Thyroid gland (tissue), 4 donors: ENCODE measurements around the gene HSPA8. TPM values are rescaled to one million over a fixed set of nuclear protein-coding genes. Genes with fewer than 3 reads are reported as not detected.

ENCODE experiments used
- DNase-seq, 2 donors: peaks; one replicate each; pipeline ENCODE4 v3.0.0-alpha.2; 2019
- H3K27ac ChIP-seq, 3 donors: fragments of 200-600 bp; sonication (generic); 1 replicate in 2 of 3; 2 replicates in 1 of 3; pipeline ENCODE4 v1.5.1; 2016 to 2019; ENCODE audit warnings: mild to moderate bottlenecking in 1 of 3, moderate library complexity in 1 of 3
- H3K27me3 ChIP-seq: fragments of 200-600 bp; sonication (generic); one replicate; pipeline ENCODE4 v1.5.1; 2019
- H3K36me3 ChIP-seq, 2 donors: fragments of 200-600 bp; sonication (generic); one replicate each; pipeline ENCODE4 v1.5.1; 2016 to 2019
- H3K4me1 ChIP-seq, 2 donors: fragments of 200-600 bp; sonication (generic); one replicate each; pipeline ENCODE4 v1.5.1; 2017 to 2019
- H3K4me3 ChIP-seq, 3 donors: fragments of 200-600 bp; sonication (generic); replicated peaks in 1 of 3; 1 replicate in 2 of 3; 2 replicates in 1 of 3; pipeline ENCODE4 v1.5.1; 2016; ENCODE audit warnings: mild to moderate bottlenecking in 1 of 3
- H3K9me3 ChIP-seq: fragments of 200-600 bp; sonication (generic); one replicate; pipeline ENCODE4 v1.5.1; 2017
- POLR2A ChIP-seq, 2 donors: fragments of 450-650 bp; IDR thresholded peaks; one replicate each; pipeline ENCODE4 v1.6.1; 2017; ENCODE audit warnings: antibody characterized with exemption in 2 of 2, mild to moderate bottlenecking in 2 of 2, moderate library complexity in 1 of 2
- WGBS, 2 donors: methylation state at CpG; one replicate each; pipeline ENCODE4 v1.1.5; 2017; 5-methylcytosine and 5-hydroxymethylcytosine counted together
- intact Hi-C: fragments of 100-400 bp; cut with DNase I; formaldehyde crosslinking; loops from one replicate; pipeline ENCODE4 v1.15.1; 2023
- total RNA-seq, 4 donors: library from RNA; depleted of rRNA; stranded (reverse); fragments of >200 nt; gene quantifications; one replicate each; pipeline ENCODE4 v1.2.3, GENCODE V29; 2016
- TF ChIP-seq, protein P1 (sequence below), 6 experiments: fragments of 200-600 bp in 3 of 6; fragments of 450-650 bp in 3 of 6; sonication (generic) in 3 of 6; IDR thresholded peaks; one replicate each; pipeline ENCODE4 v1.5.1; 2016 to 2019; ENCODE audit warnings: antibody characterized with exemption in 6 of 6, mild to moderate bottlenecking in 2 of 6, inconsistent platforms in 1 of 6, moderate library complexity in 1 of 6

The HSPA8 gene
- total RNA-seq, 4 donors from 2014 or later, result 641 to 1,030 (median 860) TPM

GRCh38 chr11:123083623-123084029 is 21.7 kb upstream of the HSPA8 start:
- Histone ChIP-seq H3K4me1 (peaks cover 0 to 10% of the 10 kb centered on the region in 2 donors), H3K9me3 (no peaks in the 10 kb centered on the region), H3K27ac (peak overlapping the region in 2 of 3 donors; percentile 6 to 56), H3K27me3 (no peaks in the 10 kb centered on the region), H3K4me3 (no peak overlapping the region), H3K36me3 (no peaks in the 10 kb centered on the region)
- intact Hi-C loops, result no loop called here
- no peak for TF ChIP-seq POLR2A (IDR thresholded peaks at IDR 0.05)
- TF ChIP-seq, protein P1, sequence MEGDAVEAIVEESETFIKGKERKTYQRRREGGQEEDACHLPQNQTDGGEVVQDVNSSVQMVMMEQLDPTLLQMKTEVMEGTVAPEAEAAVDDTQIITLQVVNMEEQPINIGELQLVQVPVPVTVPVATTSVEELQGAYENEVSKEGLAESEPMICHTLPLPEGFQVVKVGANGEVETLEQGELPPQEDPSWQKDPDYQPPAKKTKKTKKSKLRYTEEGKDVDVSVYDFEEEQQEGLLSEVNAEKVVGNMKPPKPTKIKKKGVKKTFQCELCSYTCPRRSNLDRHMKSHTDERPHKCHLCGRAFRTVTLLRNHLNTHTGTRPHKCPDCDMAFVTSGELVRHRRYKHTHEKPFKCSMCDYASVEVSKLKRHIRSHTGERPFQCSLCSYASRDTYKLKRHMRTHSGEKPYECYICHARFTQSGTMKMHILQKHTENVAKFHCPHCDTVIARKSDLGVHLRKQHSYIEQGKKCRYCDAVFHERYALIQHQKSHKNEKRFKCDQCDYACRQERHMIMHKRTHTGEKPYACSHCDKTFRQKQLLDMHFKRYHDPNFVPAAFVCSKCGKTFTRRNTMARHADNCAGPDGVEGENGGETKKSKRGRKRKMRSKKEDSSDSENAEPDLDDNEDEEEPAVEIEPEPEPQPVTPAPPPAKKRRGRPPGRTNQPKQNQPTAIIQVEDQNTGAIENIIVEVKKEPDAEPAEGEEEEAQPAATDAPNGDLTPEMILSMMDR (IDR thresholded peaks at IDR 0.05), result no peak
- WGBS, 2 donors, result 44 to 55% methylated on average over 4 of the region's 4 CpGs
- peak; percentile 61 to 76 for DNase-seq

- 75 to 83% methylated on average over 4 of the region's 4 CpGs for WGBS, 2 donors
- H3K27ac ChIP-seq, result peak overlapping the region in 1 of 3 donors; percentile 56
- peaks cover 0 to 10% of the 10 kb centered on the region in 2 donors for H3K4me1 ChIP-seq
- H3K4me3 ChIP-seq, result no peak overlapping the region
- no peaks in the 10 kb centered on the region for H3K36me3 ChIP-seq
- H3K27me3 ChIP-seq, result no peaks in the 10 kb centered on the region
- H3K9me3 ChIP-seq, result no peaks in the 10 kb centered on the region
- intact Hi-C loops, result no loop called here
- TF ChIP-seq POLR2A (IDR thresholded peaks at IDR 0.05), result no peak
- TF ChIP-seq, protein P1 (IDR thresholded peaks at IDR 0.05), result no peak
- DNase-seq, result no peak
These were observed 21.0 kb upstream of the HSPA8 start for GRCh38 chr11:123082977-123083376.

- Histone ChIP-seq H3K9me3 (no peaks in the 10 kb centered on the region), H3K27ac (no peak overlapping the region), H3K4me3 (no peak overlapping the region), H3K36me3 (no peaks in the 10 kb centered on the region), H3K4me1 (no peaks in the 10 kb centered on the region), H3K27me3 (no peaks in the 10 kb centered on the region)
- intact Hi-C loops, result no loop called here
- WGBS, 2 donors, result 100% methylated on average over 1 of the region's 1 CpG
- DNase-seq, result no peak
- TF ChIP-seq POLR2A (IDR thresholded peaks at IDR 0.05), result no peak
- TF ChIP-seq, protein P1 (IDR thresholded peaks at IDR 0.05), result no peak
These were observed 18.1 kb upstream of the HSPA8 start for GRCh38 chr11:123080015-123080414.

DNA sequence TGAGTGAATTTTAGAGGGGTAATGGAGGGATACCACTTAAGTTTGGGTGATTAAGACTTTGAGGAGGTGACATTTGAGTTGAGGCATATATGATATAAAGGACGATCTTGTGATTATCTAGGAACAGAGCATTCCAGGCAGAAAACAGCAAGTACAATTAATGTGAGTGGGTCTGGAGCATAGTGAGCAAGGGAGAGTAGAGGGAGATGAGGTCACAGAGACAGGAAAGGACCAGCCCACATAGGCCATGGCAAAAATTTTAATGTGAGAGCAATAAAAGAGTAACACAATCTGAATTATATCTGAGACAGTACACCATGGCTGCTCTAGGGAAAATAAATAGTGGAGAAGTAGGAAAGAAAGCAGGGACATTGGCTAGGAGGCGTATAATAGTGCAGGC is 14.5 kb upstream of the HSPA8 start:
- H3K4me3 ChIP-seq, result no peak overlapping the region
- H3K36me3 ChIP-seq, result no peaks in the 10 kb centered on the region
- intact Hi-C loops, result no loop called here
- peaks cover 0 to 10% of the 10 kb centered on the region in 2 donors for H3K4me1 ChIP-seq
- 88 to 94% methylated on average over 2 of the region's 2 CpGs for WGBS, 2 donors
- TF ChIP-seq, protein P1 (IDR thresholded peaks at IDR 0.05), result no peak
- no peak for TF ChIP-seq POLR2A (IDR thresholded peaks at IDR 0.05)
- DNase-seq, result no peak
- H3K27me3 ChIP-seq, result no peaks in the 10 kb centered on the region
- no peaks in the 10 kb centered on the region for H3K9me3 ChIP-seq
- no peak overlapping the region for H3K27ac ChIP-seq

GRCh38 chr11:123073343-123074057 is 11.6 kb upstream of the HSPA8 start:
- H3K4me3 ChIP-seq, result no peak overlapping the region
- H3K27ac ChIP-seq, result no peak overlapping the region
- no peaks in the 10 kb centered on the region for H3K36me3 ChIP-seq
- intact Hi-C loops, result no loop called here
- DNase-seq, result no peak
- no peaks in the 10 kb centered on the region for H3K9me3 ChIP-seq
- TF ChIP-seq POLR2A (IDR thresholded peaks at IDR 0.05), result no peak
- TF ChIP-seq, protein P1 (IDR thresholded peaks at IDR 0.05), result no peak
- no peaks in the 10 kb centered on the region for H3K27me3 ChIP-seq
- 93 to 96% methylated on average over 14 of the region's 14 CpGs for WGBS, 2 donors
- H3K4me1 ChIP-seq, result peaks cover 0 to 21% of the 10 kb centered on the region in 2 donors
